ENCODE data around the gene CYBB.

DNA sequence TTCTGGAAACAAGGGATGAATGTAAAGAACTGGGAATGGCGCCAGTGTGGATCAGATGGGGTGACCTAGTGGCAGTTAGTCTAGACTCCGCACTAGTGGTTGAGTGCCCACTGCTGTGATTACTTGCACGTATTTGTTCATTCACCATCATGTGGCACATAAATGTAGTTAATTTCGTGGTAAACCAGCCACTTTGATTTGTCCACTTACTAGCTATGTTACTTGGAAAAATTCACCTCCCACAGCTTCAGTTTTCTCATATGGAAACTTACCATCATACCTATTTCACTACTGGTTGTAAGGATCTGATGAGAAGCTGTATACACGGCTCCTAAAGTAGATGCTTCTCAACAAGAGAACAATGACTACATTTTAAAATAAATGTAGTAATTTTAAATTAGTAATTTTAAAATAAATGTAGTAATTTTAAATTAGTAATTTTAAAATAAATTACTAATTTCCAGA is 67.9 kb downstream of the CYBB start:
- TF ChIP-seq, protein P1, sequence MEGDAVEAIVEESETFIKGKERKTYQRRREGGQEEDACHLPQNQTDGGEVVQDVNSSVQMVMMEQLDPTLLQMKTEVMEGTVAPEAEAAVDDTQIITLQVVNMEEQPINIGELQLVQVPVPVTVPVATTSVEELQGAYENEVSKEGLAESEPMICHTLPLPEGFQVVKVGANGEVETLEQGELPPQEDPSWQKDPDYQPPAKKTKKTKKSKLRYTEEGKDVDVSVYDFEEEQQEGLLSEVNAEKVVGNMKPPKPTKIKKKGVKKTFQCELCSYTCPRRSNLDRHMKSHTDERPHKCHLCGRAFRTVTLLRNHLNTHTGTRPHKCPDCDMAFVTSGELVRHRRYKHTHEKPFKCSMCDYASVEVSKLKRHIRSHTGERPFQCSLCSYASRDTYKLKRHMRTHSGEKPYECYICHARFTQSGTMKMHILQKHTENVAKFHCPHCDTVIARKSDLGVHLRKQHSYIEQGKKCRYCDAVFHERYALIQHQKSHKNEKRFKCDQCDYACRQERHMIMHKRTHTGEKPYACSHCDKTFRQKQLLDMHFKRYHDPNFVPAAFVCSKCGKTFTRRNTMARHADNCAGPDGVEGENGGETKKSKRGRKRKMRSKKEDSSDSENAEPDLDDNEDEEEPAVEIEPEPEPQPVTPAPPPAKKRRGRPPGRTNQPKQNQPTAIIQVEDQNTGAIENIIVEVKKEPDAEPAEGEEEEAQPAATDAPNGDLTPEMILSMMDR (IDR thresholded peaks at IDR 0.05) = no peak
- TF ChIP-seq POLR2A (IDR thresholded peaks at IDR 0.05) (no peak), EP300 (IDR thresholded peaks at IDR 0.05) (no peak)
